NT2/D1 (cell line): ENCODE measurements around the gene DCTN3.

Source experiments
- SUZ12 ChIP-seq: IDR thresholded peaks from 2 replicates; pipeline ENCODE4 v1.6.1; 2011; ENCODE audit not compliant: insufficient read length, insufficient read depth; ENCODE audit errors: extremely low read depth
- YY1 ChIP-seq: IDR thresholded peaks from 2 replicates; pipeline ENCODE4 v1.6.1; 2011; ENCODE audit not compliant: insufficient read length, insufficient read depth

GRCh38 chr9:34606905-34607304, 13.4 kb downstream of the DCTN3 start:
- TF ChIP-seq YY1 (no peak), SUZ12 (no peak)
